Sigmoid colon (tissue), 7 donors: ENCODE measurements around the gene SF3B1. TPM values are rescaled to one million over a fixed set of nuclear protein-coding genes. Genes with fewer than 3 reads are reported as not detected.

Source experiments
- DNase-seq: peaks from one replicate; pipeline ENCODE4 v3.0.0-alpha.2; 2019
- H3K27ac ChIP-seq, 4 donors: fragments of 200-600 bp; sonication (generic); one replicate each; pipeline ENCODE4 v1.5.1; 2016 to 2019; ENCODE audit warnings: mild to moderate bottlenecking in 1 of 4
- H3K27me3 ChIP-seq, 3 donors: fragments of 200-600 bp; sonication (generic); one replicate each; pipeline ENCODE4 v1.5.1; 2019; ENCODE audit warnings: mild to moderate bottlenecking in 1 of 3
- H3K36me3 ChIP-seq, 4 donors: fragments of 200-600 bp; sonication (generic); one replicate each; pipeline ENCODE4 v1.5.1; 2016 to 2019
- H3K4me1 ChIP-seq, 4 donors: fragments of 200-600 bp; sonication (generic); one replicate each; pipeline ENCODE4 v1.5.1; 2017 to 2019
- H3K4me3 ChIP-seq, 4 donors: fragments of 200-600 bp; sonication (generic); one replicate each; pipeline ENCODE4 v1.5.1; 2017 to 2019; ENCODE audit warnings: mild to moderate bottlenecking in 2 of 4, moderate library complexity in 1 of 4
- H3K9me3 ChIP-seq, 4 donors: fragments of 200-600 bp in 3 of 4; sonication (generic) in 3 of 4; one replicate each; pipeline versions ENCODE4 v1.5.1 to v1.6.1; 2013 to 2019
- CTCF ChIP-seq, 4 experiments: fragments of 450-650 bp in 3 of 4; fragments of 200-600 bp in 1 of 4; IDR thresholded peaks; one replicate each; pipeline ENCODE4 v1.5.1; 2016 to 2019; ENCODE audit warnings: antibody characterized with exemption in 4 of 4, mild to moderate bottlenecking in 3 of 4, moderate library complexity in 2 of 4
- EP300 ChIP-seq, 4 donors: sonication (generic); formaldehyde crosslinking; IDR thresholded peaks; one replicate each; pipeline ENCODE4 v1.6.1; 2017; ENCODE audit warnings: antibody characterized with exemption in 4 of 4
- POLR2A ChIP-seq, 2 donors: fragments of 450-650 bp; IDR thresholded peaks; one replicate each; pipeline ENCODE4 v1.6.1; 2016; ENCODE audit warnings: antibody characterized with exemption in 2 of 2, mild to moderate bottlenecking in 2 of 2, moderate library complexity in 2 of 2
- POLR2AphosphoS5 ChIP-seq, 4 donors: sonication (generic); formaldehyde crosslinking; IDR thresholded peaks; one replicate each; pipeline ENCODE4 v1.6.1; 2017; ENCODE audit warnings: antibody characterized with exemption in 4 of 4
- WGBS, 2 donors: extraction: QIAGEN DNeasy Blood & Tissue Kit; methylation state at CpG; one replicate each; pipeline ENCODE4 v1.1.7; 2013; 5-methylcytosine and 5-hydroxymethylcytosine counted together
- intact Hi-C: fragments of 100-400 bp; cut with DNase I; formaldehyde crosslinking; loops from one replicate; pipeline ENCODE4 v1.15.1; 2023
- polyA plus RNA-seq, 3 donors: library from polyadenylated mRNA; stranded (reverse); fragments of 200-250 nt; gene quantifications; one replicate each; pipeline ENCODE4 v1.2.3, GENCODE V29; 2013
- total RNA-seq, 4 donors: library from RNA; depleted of rRNA; stranded (reverse); fragments of >200 nt; gene quantifications; one replicate each; pipeline ENCODE4 v1.1.0, GENCODE V29; 2016
- donor health status: healthy with polysubstance abuse.
- donor health status: Bipolar disorder and iron deficiency.
- donor health status: healthy.

The SF3B1 gene
- total and polyA plus RNA-seq, 7 donors = 61.5 to 475 (median 258) TPM

- Histone ChIP-seq H3K27ac (no peak overlapping the region), H3K36me3 (peaks cover 0 to 21% (median 3%) of the 10 kb centered on the region in 4 donors), H3K4me3 (no peak overlapping the region), H3K27me3 (no peaks in the 10 kb centered on the region), H3K9me3 (no peaks in the 10 kb centered on the region), H3K4me1 (peaks cover 0 to 80% (median 66%) of the 10 kb centered on the region in 4 donors)
- TF ChIP-seq POLR2AphosphoS5 (IDR thresholded peaks at IDR 0.05) (no peak), CTCF (IDR thresholded peaks at IDR 0.05) (no peak), EP300 (IDR thresholded peaks at IDR 0.05) (no peak), POLR2A (IDR thresholded peaks at IDR 0.05) (no peak)
- 35 to 63% methylated on average over 2 of the region's 2 CpGs for WGBS, 2 donors
- no peak for DNase-seq
- intact Hi-C loops = no loop called here
These were observed 7.9 kb downstream of the SF3B1 start for GRCh38 chr2:197426723-197427603.

- intact Hi-C loops = no loop called here
- no peak for DNase-seq
- TF ChIP-seq POLR2A (IDR thresholded peaks at IDR 0.05) (no peak), CTCF (IDR thresholded peaks at IDR 0.05) (no peak), POLR2AphosphoS5 (IDR thresholded peaks at IDR 0.05) (no peak), EP300 (IDR thresholded peaks at IDR 0.05) (no peak)
- H3K27ac ChIP-seq = peak overlapping the region in 1 of 4 donors; percentile 25
- H3K36me3 ChIP-seq = peaks cover 0 to 35% (median 4%) of the 10 kb centered on the region in 4 donors
- no peak overlapping the region for H3K4me3 ChIP-seq
- 63 to 70% methylated on average over 7 of the region's 7 CpGs for WGBS, 2 donors
- no peaks in the 10 kb centered on the region for H3K27me3 ChIP-seq
- peaks cover 0 to 71% (median 54%) of the 10 kb centered on the region in 4 donors for H3K4me1 ChIP-seq
- no peaks in the 10 kb centered on the region for H3K9me3 ChIP-seq
These were observed 9.3 kb downstream of the SF3B1 start for GRCh38 chr2:197425550-197425949.

- no peaks in the 10 kb centered on the region for H3K9me3 ChIP-seq
- intact Hi-C loops = no loop called here
- TF ChIP-seq POLR2A (IDR thresholded peaks at IDR 0.05) (no peak), EP300 (IDR thresholded peaks at IDR 0.05) (no peak), POLR2AphosphoS5 (IDR thresholded peaks at IDR 0.05) (no peak), CTCF (IDR thresholded peaks at IDR 0.05) (no peak)
- 88 to 92% methylated on average over 2 of the region's 2 CpGs for WGBS, 2 donors
- no peak overlapping the region for H3K4me3 ChIP-seq
- H3K27me3 ChIP-seq = no peaks in the 10 kb centered on the region
- peaks cover 0 to 54% (median 16%) of the 10 kb centered on the region in 4 donors for H3K36me3 ChIP-seq
- DNase-seq = no peak
- H3K27ac ChIP-seq = no peak overlapping the region
- peaks cover 0 to 55% (median 40%) of the 10 kb centered on the region in 4 donors for H3K4me1 ChIP-seq
These were observed 11.5 kb downstream of the SF3B1 start for GRCh38 chr2:197423307-197423706.

GRCh38 chr2:197419438-197419837 is 15.4 kb downstream of the SF3B1 start:
- no peak for TF ChIP-seq POLR2AphosphoS5 (IDR thresholded peaks at IDR 0.05)
- TF ChIP-seq EP300 (IDR thresholded peaks at IDR 0.05) = no peak
- no peak for TF ChIP-seq POLR2A (IDR thresholded peaks at IDR 0.05)
- no peak for TF ChIP-seq CTCF (IDR thresholded peaks at IDR 0.05)
- DNase-seq = no peak
- H3K4me1 ChIP-seq = peaks cover 0 to 16% (median 4%) of the 10 kb centered on the region in 4 donors
- H3K36me3 ChIP-seq = peaks cover 17 to 93% (median 47%) of the 10 kb centered on the region in 4 donors
- intact Hi-C loops = no loop called here
- no peak overlapping the region for H3K27ac ChIP-seq
- no peaks in the 10 kb centered on the region for H3K27me3 ChIP-seq
- H3K4me3 ChIP-seq = no peak overlapping the region
- H3K9me3 ChIP-seq = no peaks in the 10 kb centered on the region
